Endothelial cell of umbilical vein (primary cell): ENCODE measurements around the gene MYRFL. TPM values are rescaled to one million over a fixed set of nuclear protein-coding genes. Genes with fewer than 3 reads are reported as not detected.

Experiments
- BruUV-seq: library from RNA; stranded (reverse); fragments of 400-500 nt; replicated peaks from 2 replicates; lab custom pipeline; 2021; lab: Mats Ljungman, UMichigan
- CTCF ChIA-PET: fragments of 300-600, 350-600 bp; sonication (Branson Sonifier 250); formaldehyde crosslinking; loops from one replicate; lab custom pipeline; 2021; ENCODE audit warnings: antibody characterized with exemption, inconsistent platforms; lab: Charles Lee
- POLR2A ChIA-PET: fragments of 300-600, 350-600 bp; sonication (Branson Sonifier 250); formaldehyde crosslinking; loops from one replicate; lab custom pipeline; 2021; ENCODE audit warnings: antibody characterized with exemption, inconsistent platforms; lab: Charles Lee
- DNase-seq: peaks from one replicate; pipeline ENCODE4 v3.0.0-alpha.2; 2011; ENCODE audit warnings: low read depth, low spot score
- FAIRE-seq: peaks from 2 replicates; lab custom pipeline; 2011; peaks lifted over from hg19 to GRCh38; lab: Jason Lieb, UNC
- H2AFZ ChIP-seq: 2 replicates; pipeline ENCODE4 v1.6.0; 2012; ENCODE audit warnings: low read depth, low read length, control low read depth, inconsistent platforms
- H3K27ac ChIP-seq: 2 replicates; pipeline ENCODE4 v1.5.1; 2011; ENCODE audit warnings: low read depth, mild to moderate bottlenecking, control low read depth, low read length, moderate library complexity; ENCODE audit not compliant: insufficient read depth
- H3K27me3 ChIP-seq, 2 experiments: 2 replicates each; pipeline versions ENCODE4 v1.6.0 to v1.6.1; 2011; ENCODE audit warnings: low read length in 2 of 2, mixed read lengths in 1 of 2; ENCODE audit not compliant: control insufficient read depth in 2 of 2, insufficient read depth in 2 of 2
- H3K36me3 ChIP-seq, 2 experiments: 2 replicates in 1 of 2; 3 replicates in 1 of 2; pipeline ENCODE4 v1.5.1; 2011; ENCODE audit warnings: low read length in 2 of 2, mild to moderate bottlenecking in 1 of 2, moderate library complexity in 1 of 2; ENCODE audit not compliant: control insufficient read depth in 2 of 2, insufficient read depth in 2 of 2; ENCODE audit errors: extremely low read depth in 1 of 2
- H3K4me1 ChIP-seq: 3 replicates; pipeline ENCODE4 v1.5.1; 2011; ENCODE audit warnings: mild to moderate bottlenecking, low read length; ENCODE audit not compliant: control insufficient read depth, insufficient read depth; ENCODE audit errors: extremely low read depth
- H3K4me2 ChIP-seq: 2 replicates; pipeline ENCODE4 v1.6.1; 2011; ENCODE audit warnings: low read length, control low read depth, mixed read lengths; ENCODE audit not compliant: insufficient read depth
- H3K4me3 ChIP-seq, 3 experiments: fragments of 200-600 bp in 1 of 3; sonication (generic), shearing (Covaris generic) in 1 of 3; replicated peaks in 1 of 3; 2 replicates each; pipeline ENCODE4 v1.5.1; 2011 to 2016; ENCODE audit warnings: control low read depth in 3 of 3, low read length in 3 of 3, mild to moderate bottlenecking in 2 of 3, inconsistent platforms in 1 of 3, low read depth in 1 of 3, moderate library complexity in 1 of 3; ENCODE audit not compliant: insufficient read depth in 1 of 3
- H3K79me2 ChIP-seq: 2 replicates; pipeline ENCODE4 v1.6.0; 2012; ENCODE audit warnings: low read length, inconsistent platforms; ENCODE audit not compliant: control insufficient read depth, insufficient read depth
- H3K9ac ChIP-seq: replicated peaks from 2 replicates; pipeline ENCODE3; 2011; ENCODE audit warnings: low read length, control low read depth; ENCODE audit not compliant: insufficient read depth; ENCODE audit errors: extremely low read depth
- H3K9me1 ChIP-seq: replicated peaks from 3 replicates; pipeline ENCODE4 v1.6.0; 2011; ENCODE audit warnings: mild to moderate bottlenecking, low read length; ENCODE audit not compliant: control insufficient read depth, insufficient read depth; ENCODE audit errors: extremely low read depth
- H3K9me3 ChIP-seq: replicated peaks from 2 replicates; pipeline ENCODE4 v1.5.1; 2012; ENCODE audit warnings: low read length, inconsistent platforms; ENCODE audit not compliant: control insufficient read depth, insufficient read depth
- H4K20me1 ChIP-seq: replicated peaks from 2 replicates; pipeline ENCODE3; 2011; ENCODE audit warnings: mild to moderate bottlenecking, low read length; ENCODE audit not compliant: control insufficient read depth, insufficient read depth; ENCODE audit errors: extremely low read depth
- EZH2 ChIP-seq: IDR thresholded peaks from 2 replicates; pipeline ENCODE4 v1.6.1; 2012; ENCODE audit warnings: borderline replicate concordance, low read depth, mild to moderate bottlenecking, moderate library complexity, low read length, inconsistent platforms; ENCODE audit not compliant: severe bottlenecking
- FOS ChIP-seq: IDR thresholded peaks from 2 replicates; pipeline ENCODE4 v1.6.1; 2011; ENCODE audit warnings: mild to moderate bottlenecking, low read length, moderate library complexity, borderline replicate concordance; ENCODE audit not compliant: insufficient read depth
- GATA2 ChIP-seq: IDR thresholded peaks from 2 replicates; pipeline ENCODE4 v1.7.0; 2011; ENCODE audit warnings: low read depth, mild to moderate bottlenecking, moderate library complexity, mixed read lengths, low read length; ENCODE audit not compliant: insufficient read length, insufficient read depth
- JUN ChIP-seq: IDR thresholded peaks from 2 replicates; pipeline ENCODE4 v1.6.1; 2011; ENCODE audit warnings: borderline replicate concordance, low read depth; ENCODE audit not compliant: insufficient read length, insufficient read depth
- MAX ChIP-seq: IDR thresholded peaks from 2 replicates; pipeline ENCODE4 v1.6.1; 2011; ENCODE audit not compliant: insufficient read depth, insufficient read length
- MYC ChIP-seq: IDR thresholded peaks from one replicate; pipeline ENCODE4 v1.6.1; 2011; ENCODE audit warnings: mild to moderate bottlenecking, low read depth, low read length
- POLR2A ChIP-seq: IDR thresholded peaks from 2 replicates; pipeline ENCODE4 v1.6.1; 2012; ENCODE audit warnings: low read depth, mild to moderate bottlenecking, control low read depth, low read length
- POLR2AphosphoS5 ChIP-seq: IDR thresholded peaks from 2 replicates; pipeline ENCODE4 v1.6.1; 2012; ENCODE audit warnings: low read depth, mild to moderate bottlenecking, control low read depth, low read length, moderate library complexity; ENCODE audit not compliant: insufficient read depth
- dilution Hi-C: fragments of 300-500 bp; cut with MboI; formaldehyde crosslinking; loops from one replicate; pipeline ENCODE4 v1.15.0; 2019; ENCODE audit warnings: low sequenced_read_pairs; ENCODE audit not compliant: extremely low pct_ligation_motif_present
- intact Hi-C: fragments of 100-400 bp; cut with micrococcal nuclease; formaldehyde crosslinking; loops from one replicate; pipeline ENCODE4 v1.10.0; 2022
- polyA plus RNA-seq, 4 experiments: library from polyadenylated mRNA; depleted of rRNA in 3 of 4; stranded (reverse) in 3 of 4; unstranded in 1 of 4; fragments of >200 nt; gene quantifications; 2 replicates each; pipeline versions ENCODE4 v1.2.1 to v1.2.3, GENCODE V29; 2011 to 2012; ENCODE audit warnings: missing spikeins in 1 of 4
- total RNA-seq: library from RNA; stranded (reverse); gene quantifications from 2 replicates; pipeline ENCODE4 v1.2.3, GENCODE V29; 2021
- TF ChIP-seq, protein P1 (sequence below), 2 donors: IDR thresholded peaks; 1 replicate in 1 of 2; 2 replicates in 1 of 2; pipeline ENCODE4 v1.5.1; 2011; ENCODE audit warnings: low read length in 2 of 2, mild to moderate bottlenecking in 2 of 2, moderate library complexity in 2 of 2, control low read depth in 1 of 2, inconsistent platforms in 1 of 2, low read depth in 1 of 2; ENCODE audit not compliant: insufficient read depth in 1 of 2; ENCODE audit errors: extremely low read depth in 1 of 2

Gene MYRFL
- total and polyA plus RNA-seq, 2 donors (not counting 3 experiments of a cell fraction or from before 2014, with no cell fraction given), result not detected

DNA sequence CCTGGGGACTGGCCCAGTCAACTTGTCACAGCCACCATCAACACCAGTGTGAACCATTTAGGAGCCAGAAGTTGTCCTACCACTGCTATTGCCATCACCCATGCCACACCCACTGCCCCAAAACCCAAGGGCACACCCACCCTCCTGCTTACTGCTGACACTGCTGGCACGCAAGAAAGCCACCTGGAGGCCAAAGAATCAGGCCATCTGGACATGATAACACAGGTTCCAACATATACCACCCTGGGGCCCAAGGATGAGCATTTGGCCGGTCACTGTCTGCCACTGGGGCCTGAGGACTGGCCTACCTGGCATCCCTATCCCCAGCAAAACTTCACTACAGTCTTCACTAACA is 181.6 kb downstream of the MYRFL start:
- Histone ChIP-seq H2AFZ (no peak overlapping the region), H4K20me1 (no peaks in the 10 kb centered on the region), H3K4me3 (no peak overlapping the region), H3K27ac (no peak overlapping the region), H3K27me3 (peaks cover 0 to 2% of the 10 kb centered on the region in 2 experiments), H3K9ac (no peak overlapping the region), H3K9me3 (no peaks in the 10 kb centered on the region), H3K36me3 (no peaks in the 10 kb centered on the region), H3K4me1 (no peaks in the 10 kb centered on the region), H3K4me2 (no peak overlapping the region), H3K9me1 (no peaks in the 10 kb centered on the region), H3K79me2 (no peaks in the 10 kb centered on the region)
- POLR2A ChIA-PET, result no interaction called here
- no peak for TF ChIP-seq JUN
- TF ChIP-seq, protein P1, sequence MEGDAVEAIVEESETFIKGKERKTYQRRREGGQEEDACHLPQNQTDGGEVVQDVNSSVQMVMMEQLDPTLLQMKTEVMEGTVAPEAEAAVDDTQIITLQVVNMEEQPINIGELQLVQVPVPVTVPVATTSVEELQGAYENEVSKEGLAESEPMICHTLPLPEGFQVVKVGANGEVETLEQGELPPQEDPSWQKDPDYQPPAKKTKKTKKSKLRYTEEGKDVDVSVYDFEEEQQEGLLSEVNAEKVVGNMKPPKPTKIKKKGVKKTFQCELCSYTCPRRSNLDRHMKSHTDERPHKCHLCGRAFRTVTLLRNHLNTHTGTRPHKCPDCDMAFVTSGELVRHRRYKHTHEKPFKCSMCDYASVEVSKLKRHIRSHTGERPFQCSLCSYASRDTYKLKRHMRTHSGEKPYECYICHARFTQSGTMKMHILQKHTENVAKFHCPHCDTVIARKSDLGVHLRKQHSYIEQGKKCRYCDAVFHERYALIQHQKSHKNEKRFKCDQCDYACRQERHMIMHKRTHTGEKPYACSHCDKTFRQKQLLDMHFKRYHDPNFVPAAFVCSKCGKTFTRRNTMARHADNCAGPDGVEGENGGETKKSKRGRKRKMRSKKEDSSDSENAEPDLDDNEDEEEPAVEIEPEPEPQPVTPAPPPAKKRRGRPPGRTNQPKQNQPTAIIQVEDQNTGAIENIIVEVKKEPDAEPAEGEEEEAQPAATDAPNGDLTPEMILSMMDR (IDR thresholded peaks at IDR 0.05; ENCODE audit: extremely low read depth in 1 of 2, insufficient read depth in 1 of 2, low read depth in 1 of 2, low read length in 2 of 2), result no peak
- no peak for TF ChIP-seq MYC
- TF ChIP-seq EZH2, result no peak
- TF ChIP-seq POLR2A, result no peak
- no peak for TF ChIP-seq POLR2AphosphoS5
- dilution Hi-C loops (no loop called here), intact Hi-C loops (no loop called here)
- FAIRE-seq (no peak), DNase-seq (no peak)
- no TSS peak for BruUV-seq
- CTCF ChIA-PET, result no interaction called here

DNA sequence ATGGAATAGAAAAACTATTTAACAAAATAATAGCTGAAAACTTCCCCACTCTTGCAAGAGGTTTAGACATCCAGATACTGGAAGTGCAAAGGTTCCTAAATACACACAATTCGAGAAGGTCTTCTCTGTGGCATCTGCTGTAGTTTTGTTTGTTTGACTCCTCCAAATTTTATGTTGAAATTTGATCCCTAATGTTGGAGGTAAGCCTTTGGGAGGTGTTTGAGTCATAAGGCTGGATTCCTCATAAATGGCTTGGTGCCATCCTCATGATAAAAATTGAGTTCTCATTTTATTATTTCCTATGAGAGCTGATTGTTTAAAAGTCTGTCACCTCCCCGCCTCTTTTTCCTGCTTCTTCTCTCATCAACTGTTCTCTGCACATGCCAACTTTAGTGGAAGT is 182.7 kb downstream of the MYRFL start:
- dilution Hi-C loops (no loop called here), intact Hi-C loops (no loop called here)
- TF ChIP-seq POLR2A (no peak), EZH2 (no peak), MYC (no peak), GATA2 (no peak), JUN (no peak), POLR2AphosphoS5 (no peak), FOS (no peak), MAX (no peak)
- TF ChIP-seq, protein P1 (IDR thresholded peaks at IDR 0.05; ENCODE audit: extremely low read depth in 1 of 2, insufficient read depth in 1 of 2, low read depth in 1 of 2, low read length in 2 of 2), result no peak
- Histone ChIP-seq H3K36me3 (no peaks in the 10 kb centered on the region), H3K9me1 (no peaks in the 10 kb centered on the region), H3K4me3 (no peak overlapping the region), H2AFZ (no peak overlapping the region), H3K27ac (no peak overlapping the region), H3K27me3 (peaks cover 0 to 2% of the 10 kb centered on the region in 2 experiments), H3K4me2 (no peak overlapping the region), H3K9me3 (no peaks in the 10 kb centered on the region), H4K20me1 (no peaks in the 10 kb centered on the region), H3K4me1 (no peaks in the 10 kb centered on the region), H3K79me2 (no peaks in the 10 kb centered on the region), H3K9ac (no peak overlapping the region)
- DNase-seq (no peak), FAIRE-seq (no peak)
- ChIA-PET POLR2A (no interaction called here), CTCF (no interaction called here)
- no TSS peak for BruUV-seq
